Progenitor cell of endocrine pancreas (in vitro differentiated cells): Measurements from ENCODE around the gene TMEM218. TPM values are rescaled to one million over a fixed set of nuclear protein-coding genes. Genes with fewer than 3 reads are reported as not detected.
"Not testable (repeated sequence)": the region's sequence is repeated elsewhere in the genome, so short reads cannot be mapped to it uniquely, and the experiment has no call there.

Experiments
- DNase-seq: peaks from one replicate; pipeline ENCODE4 v3.0.0; 2021; ENCODE audit warnings: low spot score; ENCODE audit not compliant: unreplicated experiment
- H3K27ac Mint-ChIP-seq: 2 replicates; pipeline ENCODE4 v1.8.0; 2021; ENCODE audit warnings: mild to moderate bottlenecking, moderate library complexity, mixed read lengths
- H3K27me3 Mint-ChIP-seq: 2 replicates; pipeline ENCODE4 v1.8.0; 2021; ENCODE audit warnings: mixed read lengths
- H3K36me3 Mint-ChIP-seq: 2 replicates; pipeline ENCODE4 v1.8.0; 2022; ENCODE audit warnings: mixed read lengths; ENCODE audit not compliant: insufficient read depth
- H3K4me1 Mint-ChIP-seq: 2 replicates; pipeline ENCODE4 v1.8.0; 2021; ENCODE audit warnings: low read depth, mixed read lengths
- H3K4me3 Mint-ChIP-seq: 2 replicates; pipeline ENCODE4 v1.8.0; 2021; ENCODE audit warnings: low read depth, mild to moderate bottlenecking, moderate library complexity, mixed read lengths
- H3K9me3 Mint-ChIP-seq: 2 replicates; pipeline ENCODE4 v1.8.0; 2021; ENCODE audit warnings: low read depth, mixed read lengths
- CTCF ChIP-seq: fragments of 200-600 bp; sonication (generic); IDR thresholded peaks from one replicate; pipeline ENCODE4 v1.5.0; 2021; ENCODE audit warnings: antibody characterized with exemption, mild to moderate bottlenecking; ENCODE audit not compliant: unreplicated experiment
- total RNA-seq: library from RNA; stranded (reverse); gene quantifications from 2 replicates; pipeline ENCODE4 v1.2.1, GENCODE V29; 2021

Gene TMEM218
- total RNA-seq, 1 donor from 2014 or later = 18.1 TPM

- DNase-seq = no peak
- TF ChIP-seq CTCF = no peak
- H3K27ac Mint-ChIP-seq = peak overlapping the region; percentile 41
- H3K27me3 Mint-ChIP-seq = peaks cover 57% of the 10 kb centered on the region
- no peaks in the 10 kb centered on the region for H3K36me3 Mint-ChIP-seq
- peaks cover 2% of the 10 kb centered on the region for H3K4me1 Mint-ChIP-seq
- H3K4me3 Mint-ChIP-seq = peak overlapping the region; percentile 75
- no peaks in the 10 kb centered on the region for H3K9me3 Mint-ChIP-seq
These were observed 49.1 kb downstream of the TMEM218 start for GRCh38 chr11:125062218-125062930.

GRCh38 chr11:125061281-125061680 lies 50.1 kb downstream of the TMEM218 start:
- H3K36me3 Mint-ChIP-seq = no peaks in the 10 kb centered on the region
- TF ChIP-seq CTCF = no peak
- no peak overlapping the region for H3K4me3 Mint-ChIP-seq
- H3K9me3 Mint-ChIP-seq = no peaks in the 10 kb centered on the region
- DNase-seq = no peak
- H3K4me1 Mint-ChIP-seq = peaks cover 6% of the 10 kb centered on the region
- H3K27me3 Mint-ChIP-seq = peaks cover 55% of the 10 kb centered on the region
- H3K27ac Mint-ChIP-seq = no peak overlapping the region

- H3K27ac Mint-ChIP-seq = no peak overlapping the region
- peaks cover 4% of the 10 kb centered on the region for H3K4me1 Mint-ChIP-seq
- peaks cover 27% of the 10 kb centered on the region for H3K27me3 Mint-ChIP-seq
- H3K9me3 Mint-ChIP-seq = no peaks in the 10 kb centered on the region
- H3K36me3 Mint-ChIP-seq = no peaks in the 10 kb centered on the region
- H3K4me3 Mint-ChIP-seq = no peak overlapping the region
- TF ChIP-seq CTCF = no peak
- DNase-seq = no peak
These were observed 53.8 kb downstream of the TMEM218 start for GRCh38 chr11:125057693-125058016.

- Mint-ChIP-seq H3K9me3 (no peaks in the 10 kb centered on the region), H3K36me3 (no peaks in the 10 kb centered on the region), H3K27ac (no peak overlapping the region), H3K4me1 (peaks cover 4% of the 10 kb centered on the region), H3K27me3 (peaks cover 21% of the 10 kb centered on the region), H3K4me3 (no peak overlapping the region)
- no peak for TF ChIP-seq CTCF
- no peak for DNase-seq
These were observed 54.3 kb downstream of the TMEM218 start for GRCh38 chr11:125056931-125057692.

GRCh38 chr11:125056111-125056510 lies 55.3 kb downstream of the TMEM218 start:
- not testable (repeated sequence) for H3K4me3 Mint-ChIP-seq, H3K9me3 Mint-ChIP-seq, H3K4me1 Mint-ChIP-seq, H3K27ac Mint-ChIP-seq, H3K36me3 Mint-ChIP-seq, DNase-seq
- H3K27me3 Mint-ChIP-seq = peaks cover 11% of the 10 kb centered on the region
